Measurements from ENCODE around the gene COL18A1. TPM values are rescaled to one million over a fixed set of nuclear protein-coding genes. Genes with fewer than 3 reads are reported as not detected.
A peak's percentile ranks its signal among the peaks of the same experiment; 100 is the strongest.

COL18A1 gene
- total and polyA plus RNA-seq, 9 of the 15 experiments (the other 6 are each of a cell fraction or from before 2014, with no cell fraction given), result 0.14 to 16.4 (median 2.0) TPM

DNA sequence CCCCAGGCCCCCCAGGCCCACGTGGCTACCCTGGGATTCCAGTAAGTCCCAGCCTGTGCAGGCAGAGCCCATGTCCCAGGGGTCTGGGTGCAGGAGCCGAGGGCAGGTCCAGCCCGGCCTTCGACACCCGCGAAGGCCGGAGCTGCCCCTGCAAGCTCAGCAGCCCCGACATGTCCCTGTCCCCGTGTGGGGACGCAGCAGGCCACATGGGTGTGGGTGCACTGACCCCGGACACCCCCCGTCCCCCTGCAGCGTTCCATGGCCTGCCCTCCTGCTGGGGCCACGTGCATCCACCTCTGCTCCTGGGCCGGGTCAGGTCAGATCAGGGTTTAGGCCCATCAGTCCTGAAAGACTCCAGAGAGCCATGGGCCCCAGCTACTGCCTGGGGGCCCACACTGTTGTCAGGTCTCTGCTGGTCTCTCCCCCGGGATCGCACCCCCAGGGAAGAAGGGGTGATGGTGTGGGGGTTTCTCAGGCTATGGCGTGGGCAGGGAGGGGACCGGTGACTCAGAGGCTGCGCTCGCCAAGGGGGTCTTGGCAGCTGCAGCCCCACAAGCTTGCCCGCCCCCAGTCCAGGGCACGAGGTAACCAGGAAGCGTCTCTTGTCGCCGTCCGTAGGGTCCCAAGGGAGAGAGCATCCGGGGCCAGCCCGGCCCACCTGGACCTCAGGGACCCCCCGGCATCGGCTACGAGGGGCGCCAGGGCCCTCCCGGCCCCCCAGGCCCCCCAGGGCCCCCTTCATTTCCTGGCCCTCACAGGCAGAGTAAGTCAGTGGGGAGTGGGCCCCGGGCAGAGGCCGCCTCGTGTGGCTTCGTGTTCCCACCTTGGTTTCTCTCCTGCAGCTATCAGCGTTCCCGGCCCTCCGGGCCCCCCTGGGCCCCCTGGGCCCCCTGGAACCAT, 99.8 kb downstream of the COL18A1 start (continued):
- TF ChIP-seq RERE (CRISPR knock-in tag; IDR thresholded peaks at IDR 0.05; ENCODE audit: borderline replicate concordance) (no peak), RUNX1 (IDR thresholded peaks at IDR 0.05; ENCODE audit: low read depth) (no peak), RBM39 (optimal IDR thresholded peaks at IDR 0.05; ENCODE audit: low read depth, low read length) (no peak), PRDM10 (IDR thresholded peaks at IDR 0.05; ENCODE audit: partially characterized antibody) (peak; percentile 81), YBX1 (IDR thresholded peaks at IDR 0.05) (no peak), MAZ (CRISPR knock-in tag; conservative IDR thresholded peaks at IDR 0.05 in 1 of 2, IDR thresholded peaks at IDR 0.05 in 1 of 2) (no peak), CXXC5 (CRISPR knock-in tag; IDR thresholded peaks at IDR 0.05) (no peak), ZNF384 (IDR thresholded peaks at IDR 0.05; ENCODE audit: low read depth, low read length) (no peak), POLR2G (IDR thresholded peaks at IDR 0.05; ENCODE audit: low read depth, low read length) (peak; percentile 58)
- TF ChIP-seq, protein P1, sequence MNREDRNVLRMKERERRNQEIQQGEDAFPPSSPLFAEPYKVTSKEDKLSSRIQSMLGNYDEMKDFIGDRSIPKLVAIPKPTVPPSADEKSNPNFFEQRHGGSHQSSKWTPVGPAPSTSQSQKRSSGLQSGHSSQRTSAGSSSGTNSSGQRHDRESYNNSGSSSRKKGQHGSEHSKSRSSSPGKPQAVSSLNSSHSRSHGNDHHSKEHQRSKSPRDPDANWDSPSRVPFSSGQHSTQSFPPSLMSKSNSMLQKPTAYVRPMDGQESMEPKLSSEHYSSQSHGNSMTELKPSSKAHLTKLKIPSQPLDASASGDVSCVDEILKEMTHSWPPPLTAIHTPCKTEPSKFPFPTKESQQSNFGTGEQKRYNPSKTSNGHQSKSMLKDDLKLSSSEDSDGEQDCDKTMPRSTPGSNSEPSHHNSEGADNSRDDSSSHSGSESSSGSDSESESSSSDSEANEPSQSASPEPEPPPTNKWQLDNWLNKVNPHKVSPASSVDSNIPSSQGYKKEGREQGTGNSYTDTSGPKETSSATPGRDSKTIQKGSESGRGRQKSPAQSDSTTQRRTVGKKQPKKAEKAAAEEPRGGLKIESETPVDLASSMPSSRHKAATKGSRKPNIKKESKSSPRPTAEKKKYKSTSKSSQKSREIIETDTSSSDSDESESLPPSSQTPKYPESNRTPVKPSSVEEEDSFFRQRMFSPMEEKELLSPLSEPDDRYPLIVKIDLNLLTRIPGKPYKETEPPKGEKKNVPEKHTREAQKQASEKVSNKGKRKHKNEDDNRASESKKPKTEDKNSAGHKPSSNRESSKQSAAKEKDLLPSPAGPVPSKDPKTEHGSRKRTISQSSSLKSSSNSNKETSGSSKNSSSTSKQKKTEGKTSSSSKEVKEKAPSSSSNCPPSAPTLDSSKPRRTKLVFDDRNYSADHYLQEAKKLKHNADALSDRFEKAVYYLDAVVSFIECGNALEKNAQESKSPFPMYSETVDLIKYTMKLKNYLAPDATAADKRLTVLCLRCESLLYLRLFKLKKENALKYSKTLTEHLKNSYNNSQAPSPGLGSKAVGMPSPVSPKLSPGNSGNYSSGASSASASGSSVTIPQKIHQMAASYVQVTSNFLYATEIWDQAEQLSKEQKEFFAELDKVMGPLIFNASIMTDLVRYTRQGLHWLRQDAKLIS (CRISPR knock-in tag; IDR thresholded peaks at IDR 0.05), result no peak
